LoVo (cell line): ENCODE data around the gene KIAA1328.

Source experiments
- DNase-seq: peaks from one replicate; pipeline ENCODE4 v3.0.0-alpha.2; 2016; ENCODE audit warnings: low spot score

The KIAA1328 gene

DNA sequence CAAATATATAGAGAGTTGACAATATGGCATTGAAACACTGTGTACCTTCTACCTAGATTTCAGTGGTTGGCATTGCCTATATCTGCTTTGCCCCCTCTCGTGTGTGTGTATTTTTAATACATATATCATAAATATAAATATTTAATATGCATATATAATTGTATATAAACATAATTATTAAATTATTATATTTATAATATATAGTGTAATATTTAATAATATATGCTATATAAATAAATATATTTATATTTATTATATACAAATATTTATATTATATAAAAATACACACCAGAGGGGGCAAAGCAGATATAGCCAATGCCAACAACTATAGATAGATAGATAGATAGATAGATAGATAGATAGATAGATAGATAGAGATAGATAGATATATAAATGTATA is 124.1 kb downstream of the KIAA1328 start:
- DNase-seq = no peak

DNA sequence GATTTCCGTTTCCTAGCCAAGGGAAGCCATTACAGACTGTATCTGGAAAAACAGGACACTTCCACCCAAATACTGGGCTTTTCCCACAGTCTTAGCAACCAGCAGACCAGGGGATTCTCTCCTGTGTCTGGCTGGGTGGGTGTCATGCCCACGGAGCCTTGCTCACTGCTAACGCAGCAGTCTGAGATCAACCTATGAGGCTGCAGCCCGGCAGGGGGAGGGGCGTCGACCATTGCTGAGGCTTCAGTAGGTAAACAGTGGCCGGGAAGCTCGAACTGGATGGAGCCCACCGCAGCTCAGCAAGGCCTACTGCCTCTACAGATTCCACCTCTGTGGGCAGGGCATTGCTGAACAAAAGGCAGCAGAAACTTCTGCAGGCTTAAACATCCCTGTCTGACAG is 131.1 kb downstream of the KIAA1328 start:
- DNase-seq = no peak

DNA sequence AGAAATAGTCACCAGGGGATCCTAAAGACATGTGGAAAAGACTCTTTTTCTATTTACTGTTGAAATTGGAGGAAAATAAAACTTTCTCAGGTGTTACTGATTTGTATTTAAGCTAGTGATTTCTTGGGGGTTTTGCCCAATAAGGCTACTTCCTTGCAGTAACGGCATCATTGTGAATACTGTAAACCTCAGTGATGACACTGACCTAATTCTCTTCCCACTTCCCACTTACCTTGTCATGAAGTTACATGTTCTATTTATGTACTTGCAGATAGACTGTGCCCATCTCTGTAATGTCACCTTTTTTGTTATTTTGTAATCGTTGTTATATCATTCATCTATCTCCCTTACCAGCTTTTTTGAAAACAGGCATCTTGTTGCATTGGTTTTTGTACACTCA is 134.5 kb downstream of the KIAA1328 start:
- no peak for DNase-seq

DNA sequence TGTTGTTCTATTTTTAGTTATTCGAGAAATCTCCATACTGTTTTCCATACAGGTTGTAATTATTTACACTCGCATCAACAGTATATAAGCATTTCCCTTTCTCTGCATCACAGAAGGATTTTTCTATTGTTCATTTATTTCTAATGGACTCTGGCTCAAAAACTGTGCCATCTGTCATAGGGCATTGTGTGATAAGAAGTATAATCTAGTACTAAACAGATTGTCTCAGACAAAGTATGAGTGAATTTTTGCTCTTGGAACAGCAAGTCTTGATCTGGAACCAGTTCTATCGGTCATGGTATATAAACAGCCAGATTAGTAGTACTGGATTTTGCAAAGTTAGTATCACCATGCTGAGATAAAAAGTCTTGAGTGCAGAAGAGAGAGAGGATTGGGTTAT is 145.8 kb downstream of the KIAA1328 start:
- no peak for DNase-seq

GRCh38 chr18:36977121-36977520 is 148.2 kb downstream of the KIAA1328 start:
- DNase-seq = no peak

DNA sequence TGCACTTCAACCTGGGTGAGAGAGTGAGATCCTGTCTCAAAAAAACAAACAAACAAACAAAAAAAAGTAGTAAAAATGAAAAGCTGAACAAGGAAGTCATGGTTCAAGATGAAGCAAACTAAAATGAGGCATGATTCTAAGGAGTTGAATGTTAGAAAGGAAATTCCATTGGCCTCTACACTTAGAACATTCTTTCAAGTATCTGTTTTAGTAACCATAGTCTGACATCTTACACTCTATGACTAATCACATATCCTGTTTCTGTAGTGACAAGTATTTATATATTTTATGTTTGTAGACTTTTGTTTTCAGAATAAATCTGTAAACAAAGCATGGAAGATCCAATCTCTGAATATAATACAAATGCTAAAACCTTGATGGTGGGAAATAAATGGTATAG is 164.1 kb downstream of the KIAA1328 start:
- DNase-seq = no peak

DNA sequence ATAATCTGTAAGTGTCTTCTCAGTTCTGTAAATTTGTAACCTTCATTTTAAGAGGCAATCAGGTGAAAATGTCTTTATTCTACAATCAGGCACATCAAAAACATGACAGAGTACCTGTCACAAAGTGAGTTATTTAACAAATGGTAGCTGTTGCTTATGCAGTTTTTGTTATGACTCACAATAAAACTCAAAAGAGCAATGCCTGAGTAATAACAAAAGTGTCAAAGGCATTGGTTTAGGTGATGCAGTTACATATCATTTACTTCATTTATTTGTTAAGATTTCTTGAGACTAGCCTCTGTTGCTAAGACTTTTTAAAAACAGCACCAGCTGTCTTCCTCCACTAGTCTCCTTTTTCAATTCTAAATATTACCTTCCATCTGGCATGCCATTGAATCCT is 177.8 kb downstream of the KIAA1328 start:
- DNase-seq = no peak

DNA sequence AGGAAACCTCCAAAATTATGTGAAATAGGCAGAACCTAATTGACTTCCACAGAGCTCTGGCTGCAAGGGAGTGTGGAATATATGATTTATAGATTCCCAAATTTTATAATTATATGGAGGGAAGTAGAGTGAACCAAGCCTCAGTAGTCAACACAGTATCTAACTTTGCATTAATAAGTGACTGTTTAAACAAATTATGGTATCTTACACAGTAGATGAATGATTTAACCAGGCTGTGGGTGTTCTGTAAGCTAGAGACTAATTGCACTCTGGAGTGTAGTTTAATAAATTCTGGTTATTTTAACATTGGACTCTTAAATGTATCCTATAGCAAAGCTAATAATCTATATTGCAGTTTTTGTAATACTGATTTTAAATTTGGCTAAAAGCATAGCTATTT is 183.5 kb downstream of the KIAA1328 start:
- no peak for DNase-seq

DNA sequence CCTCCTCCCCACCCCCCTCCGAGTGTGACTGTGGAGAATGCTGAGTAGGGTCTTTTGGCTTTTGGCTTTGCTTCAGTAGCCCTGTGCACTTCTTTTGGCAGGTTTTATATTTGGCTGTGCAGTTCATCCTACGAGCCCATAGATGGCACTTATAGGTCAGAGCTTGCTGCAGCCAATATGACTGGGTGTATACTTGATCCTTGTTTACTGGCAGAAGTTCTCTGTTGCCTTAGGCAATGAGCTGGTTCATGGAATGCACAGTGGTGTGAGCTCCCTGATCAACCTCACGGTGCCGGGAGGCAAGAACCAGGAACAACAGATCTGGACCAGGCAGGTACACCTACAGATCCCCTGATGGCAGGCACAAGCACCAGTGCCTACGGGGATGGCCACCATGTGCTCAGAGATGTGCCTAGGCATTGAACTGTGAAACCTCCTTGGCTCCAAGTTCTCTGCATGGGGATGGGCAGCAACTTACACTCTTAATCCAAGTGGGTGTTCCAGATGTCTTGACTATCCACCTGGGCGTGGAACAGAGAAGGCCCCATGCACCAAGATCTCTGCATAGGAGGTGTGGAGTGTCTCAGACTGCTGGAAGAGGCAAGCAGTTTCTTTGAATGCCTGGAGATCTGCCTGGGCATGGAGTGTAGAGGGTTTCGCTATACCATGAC is 190.4 kb downstream of the KIAA1328 start:
- no peak for DNase-seq

GRCh38 chr18:37033419-37033818 is 204.5 kb downstream of the KIAA1328 start:
- DNase-seq = no peak

- DNase-seq = no peak
Observed at GRCh38 chr18:37042381-37042780, 213.5 kb downstream of the KIAA1328 start.

GRCh38 chr18:37055137-37055802 is 226.3 kb downstream of the KIAA1328 start:
- no peak for DNase-seq

- no peak for DNase-seq
Observed at GRCh38 chr18:37064187-37064586, 235.3 kb downstream of the KIAA1328 start.

DNA sequence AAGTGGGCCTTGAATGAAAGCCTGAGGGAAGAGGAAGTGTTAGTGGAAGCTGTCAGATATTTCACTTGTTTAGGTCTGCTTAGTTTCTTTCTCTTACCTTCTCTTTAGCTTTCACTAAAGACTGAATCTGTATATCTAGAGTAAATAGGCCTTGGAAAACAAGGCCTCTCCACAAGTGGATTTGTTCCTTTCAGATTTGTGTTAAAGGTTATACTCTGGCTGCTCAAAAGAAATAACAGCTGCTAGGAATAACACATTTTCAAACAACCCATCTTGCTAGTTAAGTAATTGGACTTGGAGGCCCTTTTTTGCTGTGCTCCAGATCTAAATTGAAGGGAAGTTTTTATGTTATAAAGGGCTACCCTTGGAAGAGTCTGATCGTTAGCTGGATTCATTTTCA is 236.3 kb downstream of the KIAA1328 start:
- no peak for DNase-seq

DNA sequence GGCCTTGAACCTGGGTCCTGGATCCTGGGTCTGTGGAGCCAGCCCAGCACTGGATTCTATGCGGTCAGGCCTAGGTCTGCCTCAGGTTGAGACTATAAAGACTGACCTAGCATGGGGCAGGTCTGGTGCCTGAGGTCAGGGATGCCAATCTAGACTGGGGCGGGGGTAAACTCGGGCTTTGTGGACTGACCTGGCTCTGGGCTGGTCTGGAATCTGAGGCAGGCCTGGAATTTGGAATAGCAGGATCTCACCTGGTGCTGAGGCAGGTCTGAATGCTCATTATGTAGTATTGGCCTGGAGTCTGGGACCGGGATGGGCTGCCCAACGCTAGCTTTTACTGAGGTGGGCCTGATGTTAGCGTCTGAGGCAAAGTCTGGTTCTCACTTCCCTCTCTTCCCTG is 256.0 kb downstream of the KIAA1328 start:
- no peak for DNase-seq

- no peak for DNase-seq
Observed at GRCh38 chr18:37085362-37085761, 256.4 kb downstream of the KIAA1328 start.

- DNase-seq = no peak
Observed at GRCh38 chr18:37107748-37108522, 279.0 kb downstream of the KIAA1328 start.

DNA sequence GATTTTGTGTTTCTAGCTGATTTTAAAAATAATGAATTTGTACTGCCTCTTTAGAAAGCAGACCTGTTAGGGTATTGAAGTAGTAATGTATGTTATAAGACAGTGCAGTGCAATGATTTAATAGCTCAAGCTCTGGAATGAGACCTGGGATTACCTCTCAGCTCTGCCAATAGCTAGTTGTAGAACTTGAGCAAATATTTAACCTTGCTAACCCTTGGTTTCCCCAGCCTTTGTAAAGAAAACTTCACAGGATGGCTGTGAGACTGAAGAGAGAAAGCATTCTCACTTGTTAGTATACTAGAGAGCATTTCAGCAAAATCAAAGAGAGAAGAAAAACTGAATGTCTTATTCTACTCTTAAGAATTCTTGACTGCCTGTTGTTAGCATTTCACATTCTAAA is 293.9 kb downstream of the KIAA1328 start:
- DNase-seq = no peak

GRCh38 chr18:37124516-37124915 is 295.6 kb downstream of the KIAA1328 start:
- no peak for DNase-seq

DNA sequence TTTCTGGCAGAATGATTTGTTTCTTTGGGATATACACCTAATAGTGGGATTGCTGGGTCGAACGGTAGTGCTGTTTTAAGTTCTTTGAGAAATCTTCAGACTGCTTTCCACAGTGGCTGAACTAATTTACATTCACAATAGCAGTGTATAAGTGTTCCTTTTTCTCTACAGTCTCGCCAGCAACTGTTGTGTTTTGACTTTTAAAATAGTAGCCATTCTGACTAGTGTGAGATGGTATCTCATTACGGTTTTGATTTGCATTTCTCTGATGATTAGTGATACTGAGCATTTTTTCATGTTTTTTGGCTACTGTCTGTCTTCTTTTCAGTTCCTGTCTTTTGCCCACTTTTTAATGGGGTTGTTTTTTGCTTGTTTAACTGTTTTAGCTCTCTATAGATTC is 306.2 kb downstream of the KIAA1328 start:
- no peak for DNase-seq

DNA sequence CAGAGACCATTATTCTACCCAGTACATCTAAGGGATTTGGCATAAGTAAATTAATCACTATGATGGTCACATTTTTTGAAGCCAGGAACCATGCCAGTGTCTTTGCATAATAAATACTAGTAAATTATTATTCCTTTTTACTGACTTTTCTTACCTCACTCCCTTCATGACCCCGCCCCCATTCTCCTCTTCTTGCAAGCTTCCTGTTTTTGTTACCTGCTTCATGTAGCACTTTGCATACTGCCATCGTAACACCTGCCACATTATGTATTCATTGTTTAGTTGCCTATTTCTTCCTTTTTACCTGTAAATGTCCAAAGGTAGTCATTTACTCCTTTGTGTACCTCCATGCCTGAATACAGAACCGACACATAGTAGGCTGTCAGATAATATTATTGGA is 309.5 kb downstream of the KIAA1328 start:
- no peak for DNase-seq

DNA sequence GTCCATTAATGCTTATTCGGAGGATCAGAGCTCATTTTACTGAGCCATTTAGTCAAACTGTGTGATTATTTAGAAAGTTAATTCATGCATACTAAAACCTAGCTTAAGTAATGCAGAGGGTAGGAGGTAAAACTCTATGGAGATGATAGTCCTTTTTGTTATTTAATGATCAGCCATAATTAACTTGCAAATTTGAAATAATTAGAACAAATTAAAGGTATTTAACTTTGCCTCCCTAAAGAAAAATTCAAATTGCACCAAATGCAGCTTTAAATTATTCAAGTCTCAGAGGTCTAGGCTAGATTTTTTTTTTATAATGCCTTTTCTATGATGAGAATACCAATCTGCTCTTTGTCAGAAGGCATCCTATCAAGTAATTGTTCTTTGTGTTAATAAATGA is 310.9 kb downstream of the KIAA1328 start:
- no peak for DNase-seq

- no peak for DNase-seq
Observed at GRCh38 chr18:37144921-37145320, 316.0 kb downstream of the KIAA1328 start.
